ENCODE measurements around the gene SERINC5. TPM values are rescaled to one million over a fixed set of nuclear protein-coding genes. Genes with fewer than 3 reads are reported as not detected.
"Not testable (repeated sequence)": the region's sequence is repeated elsewhere in the genome, so short reads cannot be mapped to it uniquely, and the experiment has no call there.

Gene SERINC5
- total RNA-seq, 4 donors from 2014 or later, result 6.5 to 9.3 (median 8.8) TPM

DNA sequence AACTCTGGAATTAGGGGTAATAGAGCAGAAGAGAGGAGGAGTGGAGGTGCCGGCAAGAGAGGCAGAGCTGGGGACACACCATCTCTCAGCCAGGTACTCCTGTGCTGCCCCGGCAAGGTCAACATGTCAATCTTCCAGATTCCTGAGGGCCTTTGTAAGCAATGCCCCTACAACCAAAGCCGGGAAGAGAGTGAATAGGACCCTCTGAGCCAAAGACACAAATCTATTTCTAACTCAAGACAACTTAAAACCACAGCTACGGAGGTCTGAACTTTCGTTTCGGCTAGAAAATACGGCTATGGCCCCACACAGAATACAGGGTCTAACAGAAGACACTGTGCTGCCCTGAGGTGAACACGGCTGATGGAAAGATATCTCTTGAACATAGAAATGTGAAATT lies 66.6 kb downstream of the SERINC5 start:
- Histone ChIP-seq H3K27me3 (no peaks in the 10 kb centered on the region), H3K27ac (peak overlapping the region in 2 of 4 donors; percentile 6 to 20), H3K4me1 (peaks cover 10 to 46% (median 24%) of the 10 kb centered on the region in 3 donors), H3K9me3 (no peaks in the 10 kb centered on the region), H3K4me3 (no peak overlapping the region), H3K36me3 (no peaks in the 10 kb centered on the region)
- 72 to 88% methylated on average over 5 to 6 of the region's 8 CpGs for WGBS, 2 donors (ENCODE audit: low coverage in 1 of 2)
- ATAC-seq, result no peak
- TF ChIP-seq EP300 (IDR thresholded peaks at IDR 0.05) (no peak), POLR2A (IDR thresholded peaks at IDR 0.05) (no peak), POLR2AphosphoS5 (IDR thresholded peaks at IDR 0.05) (no peak)
- TF ChIP-seq, protein P1, sequence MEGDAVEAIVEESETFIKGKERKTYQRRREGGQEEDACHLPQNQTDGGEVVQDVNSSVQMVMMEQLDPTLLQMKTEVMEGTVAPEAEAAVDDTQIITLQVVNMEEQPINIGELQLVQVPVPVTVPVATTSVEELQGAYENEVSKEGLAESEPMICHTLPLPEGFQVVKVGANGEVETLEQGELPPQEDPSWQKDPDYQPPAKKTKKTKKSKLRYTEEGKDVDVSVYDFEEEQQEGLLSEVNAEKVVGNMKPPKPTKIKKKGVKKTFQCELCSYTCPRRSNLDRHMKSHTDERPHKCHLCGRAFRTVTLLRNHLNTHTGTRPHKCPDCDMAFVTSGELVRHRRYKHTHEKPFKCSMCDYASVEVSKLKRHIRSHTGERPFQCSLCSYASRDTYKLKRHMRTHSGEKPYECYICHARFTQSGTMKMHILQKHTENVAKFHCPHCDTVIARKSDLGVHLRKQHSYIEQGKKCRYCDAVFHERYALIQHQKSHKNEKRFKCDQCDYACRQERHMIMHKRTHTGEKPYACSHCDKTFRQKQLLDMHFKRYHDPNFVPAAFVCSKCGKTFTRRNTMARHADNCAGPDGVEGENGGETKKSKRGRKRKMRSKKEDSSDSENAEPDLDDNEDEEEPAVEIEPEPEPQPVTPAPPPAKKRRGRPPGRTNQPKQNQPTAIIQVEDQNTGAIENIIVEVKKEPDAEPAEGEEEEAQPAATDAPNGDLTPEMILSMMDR (IDR thresholded peaks at IDR 0.05), result no peak

DNA sequence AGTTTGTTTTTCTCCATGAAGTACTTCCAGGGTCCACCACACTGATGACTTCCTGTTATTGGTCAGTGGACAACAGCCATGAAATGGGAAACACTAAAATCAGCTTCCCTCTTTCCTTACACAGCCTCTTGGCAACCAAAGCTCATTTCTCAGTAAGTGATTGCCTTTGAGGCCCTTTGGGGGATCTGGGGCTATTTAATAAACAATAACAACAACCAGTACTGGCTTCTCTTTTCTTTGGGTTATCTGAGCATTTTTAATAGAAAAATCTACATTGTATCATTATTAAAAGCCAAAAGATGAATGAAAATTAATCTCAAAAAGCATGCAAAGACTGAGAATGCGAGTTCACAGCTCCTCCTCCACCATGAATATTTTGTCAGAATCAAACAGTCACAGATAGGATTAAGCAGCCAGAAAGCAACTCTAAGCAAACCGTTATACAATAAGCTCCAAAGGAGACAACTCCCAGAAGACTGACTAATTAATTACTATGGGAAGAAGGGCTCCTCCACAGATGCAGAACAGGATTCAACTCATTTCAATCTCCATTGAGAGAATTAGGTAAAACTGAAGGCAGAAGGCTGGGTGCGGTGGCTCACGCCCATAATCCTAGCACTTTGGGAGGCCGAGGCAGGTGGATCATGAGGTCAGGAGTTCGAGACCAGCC lies 68.3 kb downstream of the SERINC5 start:
- Histone ChIP-seq H3K27me3 (no peaks in the 10 kb centered on the region), H3K27ac (peak overlapping the region in 1 of 4 donors; percentile 27), H3K4me3 (no peak overlapping the region), H3K9me3 (no peaks in the 10 kb centered on the region), H3K36me3 (no peaks in the 10 kb centered on the region), H3K4me1 (peaks cover 0 to 30% (median 11%) of the 10 kb centered on the region in 3 donors)
- no peak for ATAC-seq
- no peak for TF ChIP-seq POLR2AphosphoS5 (IDR thresholded peaks at IDR 0.05)
- TF ChIP-seq POLR2A (IDR thresholded peaks at IDR 0.05), result no peak
- TF ChIP-seq, protein P1 (IDR thresholded peaks at IDR 0.05), result no peak
- 65 to 78% methylated on average over 4 to 5 of the region's 6 CpGs for WGBS, 2 donors (ENCODE audit: low coverage in 1 of 2)

DNA sequence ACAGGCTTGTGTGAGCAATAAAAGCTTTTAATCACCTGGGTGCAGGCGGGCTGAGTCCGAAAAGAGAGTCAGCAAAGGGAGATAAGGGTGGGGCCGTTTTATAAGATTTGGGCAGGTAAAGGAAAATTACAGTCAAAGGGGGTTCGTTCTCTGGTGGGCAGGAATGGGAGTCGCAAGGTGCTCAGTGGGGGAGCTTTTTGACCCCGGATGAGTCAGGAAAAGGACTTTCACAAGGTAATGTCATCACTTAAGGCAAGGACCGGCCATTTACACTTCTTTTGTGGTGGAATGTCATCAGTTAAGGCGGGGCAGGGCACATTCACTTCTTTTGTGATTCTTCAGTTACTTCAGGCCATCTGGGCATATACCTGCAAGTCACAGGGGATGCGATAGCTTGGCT lies 70.3 kb downstream of the SERINC5 start:
- ATAC-seq, H3K27ac ChIP-seq, H3K9me3 ChIP-seq, H3K36me3 ChIP-seq, H3K27me3 ChIP-seq, H3K4me3 ChIP-seq: not testable (repeated sequence)
- WGBS, 2 donors (ENCODE audit: low coverage in 1 of 2), result 84 to 92% methylated on average over 6 to 7 of the region's 9 CpGs
- H3K4me1 ChIP-seq, result peaks cover 0 to 14% (median 2%) of the 10 kb centered on the region in 3 donors

DNA sequence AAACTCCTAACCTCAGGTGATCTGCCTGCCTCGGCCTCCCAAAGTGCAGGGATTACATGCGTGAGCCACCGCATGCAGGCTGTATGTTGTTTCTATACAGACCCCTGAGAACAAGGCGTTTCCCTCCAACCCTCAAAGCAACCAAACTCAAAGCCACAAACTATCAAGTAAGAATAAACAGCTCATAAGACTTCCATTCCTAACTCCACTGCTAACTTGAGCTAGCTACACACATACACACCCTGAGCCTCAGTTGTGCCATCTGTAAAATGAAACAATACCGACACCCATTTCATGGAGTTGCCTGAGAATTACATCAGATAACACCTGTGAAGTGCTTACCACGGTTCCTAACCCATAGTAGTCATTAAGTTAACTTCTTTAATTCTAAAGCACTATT lies 70.8 kb downstream of the SERINC5 start:
- no peaks in the 10 kb centered on the region for H3K36me3 ChIP-seq
- H3K9me3 ChIP-seq, result no peaks in the 10 kb centered on the region
- no peak overlapping the region for H3K27ac ChIP-seq
- ATAC-seq, result no peak
- H3K27me3 ChIP-seq, result no peaks in the 10 kb centered on the region
- TF ChIP-seq POLR2AphosphoS5 (IDR thresholded peaks at IDR 0.05) (no peak), EP300 (IDR thresholded peaks at IDR 0.05) (no peak), POLR2A (IDR thresholded peaks at IDR 0.05) (no peak)
- TF ChIP-seq, protein P1 (IDR thresholded peaks at IDR 0.05), result no peak
- no peak overlapping the region for H3K4me3 ChIP-seq
- peaks cover 0 to 14% (median 2%) of the 10 kb centered on the region in 3 donors for H3K4me1 ChIP-seq
- 88 to 95% methylated on average over 2 to 6 of the region's 6 CpGs for WGBS, 2 donors (ENCODE audit: low coverage in 1 of 2)

DNA sequence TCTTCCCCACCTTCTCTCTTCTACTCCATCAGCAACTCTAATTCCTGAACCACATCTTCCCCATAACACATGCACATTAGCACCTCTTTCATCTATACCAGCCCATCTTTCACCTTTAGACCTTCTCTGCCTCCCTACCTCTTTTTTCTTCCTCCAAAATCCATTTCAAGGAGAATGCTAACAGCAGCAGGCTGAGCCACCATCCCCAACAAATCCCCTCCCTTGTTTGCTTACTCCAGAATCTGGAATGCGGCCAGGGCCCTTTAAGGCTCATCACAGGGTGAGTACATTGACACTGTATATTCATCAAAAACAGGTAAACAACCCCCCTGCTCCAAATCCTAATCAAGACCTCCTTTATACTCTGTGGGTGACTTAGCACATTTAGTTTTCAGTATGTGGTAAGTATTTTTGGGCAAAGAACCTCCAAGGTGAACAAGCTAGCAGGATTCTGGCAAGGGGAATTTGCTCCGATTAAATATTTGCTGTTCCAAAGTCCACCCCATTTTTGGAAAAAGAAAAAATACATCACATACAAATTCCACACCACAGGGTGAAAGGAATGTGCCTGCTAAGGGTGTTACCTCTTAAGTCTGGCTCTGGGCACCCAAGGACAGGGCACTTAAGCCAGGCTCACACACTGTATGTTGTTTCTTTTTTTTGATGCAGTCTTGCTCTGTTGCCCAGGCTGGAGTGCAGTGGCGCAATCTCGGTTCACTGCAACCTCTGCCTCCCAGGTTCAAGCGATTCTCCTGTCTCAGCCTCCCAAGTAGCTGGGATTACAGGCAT lies 71.4 kb downstream of the SERINC5 start:
- Histone ChIP-seq H3K9me3 (no peaks in the 10 kb centered on the region), H3K27me3 (no peaks in the 10 kb centered on the region), H3K4me3 (no peak overlapping the region), H3K27ac (no peak overlapping the region), H3K4me1 (peaks cover 0 to 14% (median 2%) of the 10 kb centered on the region in 3 donors), H3K36me3 (no peaks in the 10 kb centered on the region)
- no peak for ATAC-seq
- 69 to 70% methylated on average over 2 to 5 of the region's 5 CpGs for WGBS, 2 donors (ENCODE audit: low coverage in 1 of 2)
- no peak for TF ChIP-seq EP300 (IDR thresholded peaks at IDR 0.05)
- no peak for TF ChIP-seq POLR2A (IDR thresholded peaks at IDR 0.05)
- TF ChIP-seq, protein P1 (IDR thresholded peaks at IDR 0.05), result no peak
- TF ChIP-seq POLR2AphosphoS5 (IDR thresholded peaks at IDR 0.05), result no peak

DNA sequence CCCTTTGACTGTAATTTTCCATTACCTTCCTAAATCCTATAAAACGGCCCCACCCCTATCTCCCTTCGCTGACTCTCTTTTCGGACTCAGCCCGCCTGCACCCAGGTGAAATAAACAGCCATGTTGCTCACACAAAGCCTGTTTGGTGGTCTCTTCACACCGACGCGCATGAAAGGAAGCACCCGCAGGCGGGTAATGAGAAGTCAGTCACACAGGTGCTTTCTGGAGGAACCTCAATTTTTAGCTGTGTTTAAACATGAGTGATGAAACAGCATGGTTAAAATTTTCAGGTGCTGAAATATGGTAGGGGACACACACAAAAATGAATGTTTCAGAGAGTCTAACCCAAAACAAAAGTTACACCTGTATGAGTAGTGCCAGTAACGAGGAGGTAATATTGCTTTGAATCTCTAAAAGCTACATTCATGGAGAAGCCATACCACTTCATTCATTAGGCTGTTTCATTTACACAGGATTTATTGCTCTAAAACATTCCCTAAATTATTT lies 72.1 kb downstream of the SERINC5 start:
- not testable (repeated sequence) for H3K27me3 ChIP-seq, H3K4me3 ChIP-seq, H3K36me3 ChIP-seq, H3K9me3 ChIP-seq, H3K27ac ChIP-seq, ATAC-seq
- peaks cover 0 to 14% (median 2%) of the 10 kb centered on the region in 3 donors for H3K4me1 ChIP-seq
- WGBS, 2 donors (ENCODE audit: low coverage in 1 of 2), result 89 to 94% methylated on average over 5 to 7 of the region's 10 CpGs

All from gastroesophageal sphincter (tissue), 4 donors.